ENCODE data around the gene AGAP5. TPM values are rescaled to one million over a fixed set of nuclear protein-coding genes. Genes with fewer than 3 reads are reported as not detected.

The AGAP5 gene
- total RNA-seq, 1 donor from 2014 or later, result 9.8 TPM

- H3K4me3 ChIP-seq, result no peak overlapping the region
- H3K27ac ChIP-seq, result no peak overlapping the region
- no peaks in the 10 kb centered on the region for H3K36me3 ChIP-seq
- no peaks in the 10 kb centered on the region for H3K27me3 ChIP-seq
- H3K9me3 ChIP-seq, result no peaks in the 10 kb centered on the region
- peaks cover 24% of the 10 kb centered on the region for H3K4me1 ChIP-seq
- intact Hi-C loops (cut with DNase I), result no loop called here
- ATAC-seq (no peak), DNase-seq (no peak)
- TF ChIP-seq, protein P1, sequence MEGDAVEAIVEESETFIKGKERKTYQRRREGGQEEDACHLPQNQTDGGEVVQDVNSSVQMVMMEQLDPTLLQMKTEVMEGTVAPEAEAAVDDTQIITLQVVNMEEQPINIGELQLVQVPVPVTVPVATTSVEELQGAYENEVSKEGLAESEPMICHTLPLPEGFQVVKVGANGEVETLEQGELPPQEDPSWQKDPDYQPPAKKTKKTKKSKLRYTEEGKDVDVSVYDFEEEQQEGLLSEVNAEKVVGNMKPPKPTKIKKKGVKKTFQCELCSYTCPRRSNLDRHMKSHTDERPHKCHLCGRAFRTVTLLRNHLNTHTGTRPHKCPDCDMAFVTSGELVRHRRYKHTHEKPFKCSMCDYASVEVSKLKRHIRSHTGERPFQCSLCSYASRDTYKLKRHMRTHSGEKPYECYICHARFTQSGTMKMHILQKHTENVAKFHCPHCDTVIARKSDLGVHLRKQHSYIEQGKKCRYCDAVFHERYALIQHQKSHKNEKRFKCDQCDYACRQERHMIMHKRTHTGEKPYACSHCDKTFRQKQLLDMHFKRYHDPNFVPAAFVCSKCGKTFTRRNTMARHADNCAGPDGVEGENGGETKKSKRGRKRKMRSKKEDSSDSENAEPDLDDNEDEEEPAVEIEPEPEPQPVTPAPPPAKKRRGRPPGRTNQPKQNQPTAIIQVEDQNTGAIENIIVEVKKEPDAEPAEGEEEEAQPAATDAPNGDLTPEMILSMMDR (IDR thresholded peaks at IDR 0.05), result no peak
Observed at GRCh38 chr10:73643362-73643761, 54.5 kb downstream of the AGAP5 start.

DNA sequence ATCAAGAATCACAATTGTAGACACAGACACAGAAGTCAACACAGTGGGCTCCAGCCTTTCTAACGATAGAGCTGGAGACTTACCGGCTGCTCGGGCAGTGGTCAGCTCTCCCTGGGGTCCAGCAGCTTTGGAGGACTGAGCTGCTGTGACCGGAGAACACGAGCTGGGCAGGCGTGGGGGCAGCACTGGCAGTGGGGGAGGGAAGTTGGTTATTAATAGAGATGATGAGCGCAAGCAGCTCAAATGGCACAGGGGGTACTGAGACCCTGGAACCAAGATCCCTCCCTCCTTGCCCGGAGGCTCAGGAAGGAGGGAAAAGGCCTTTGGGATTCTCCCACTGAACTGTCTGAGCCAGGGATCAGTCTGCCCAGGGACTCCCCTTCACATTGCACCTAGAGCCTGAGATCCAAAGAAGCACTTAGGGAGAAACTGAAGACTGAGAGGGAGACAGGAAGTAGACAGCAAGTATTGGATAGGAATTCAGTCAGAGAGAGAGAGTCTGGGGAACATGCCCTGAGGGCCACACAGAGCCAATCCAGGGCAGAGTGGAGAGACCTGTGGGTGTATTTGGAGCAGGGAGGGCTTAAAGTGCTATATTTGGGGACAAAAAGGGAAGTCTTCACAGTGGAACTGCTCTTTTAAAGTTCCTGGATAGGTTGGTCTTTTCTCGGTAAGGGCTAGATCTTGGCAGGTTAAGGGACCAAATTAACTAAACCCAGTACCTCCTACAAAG lies 56.4 kb downstream of the AGAP5 start, which contains the start of gene MYOZ1:
MYOZ1 (minus strand) TSS at position 147 of the 733 bp plus-strand sequence. CDS start 1,457 bp downstream, outside the sequence.
- Histone ChIP-seq H3K9me3 (no peaks in the 10 kb centered on the region), H3K4me3 (no peak within 1 kb of the TSS), H3K27me3 (no peaks in the 10 kb centered on the region), H3K4me1 (peaks cover 18% of the 10 kb centered on the region), H3K36me3 (no peaks in the 10 kb centered on the region), H3K27ac (peak within 1 kb of the TSS; percentile 9)
- intact Hi-C loops (cut with DNase I), result no loop called here
- DNase-seq, result no peak
- peak; percentile 85 for ATAC-seq
- TF ChIP-seq, protein P1 (IDR thresholded peaks at IDR 0.05), result no peak

DNA sequence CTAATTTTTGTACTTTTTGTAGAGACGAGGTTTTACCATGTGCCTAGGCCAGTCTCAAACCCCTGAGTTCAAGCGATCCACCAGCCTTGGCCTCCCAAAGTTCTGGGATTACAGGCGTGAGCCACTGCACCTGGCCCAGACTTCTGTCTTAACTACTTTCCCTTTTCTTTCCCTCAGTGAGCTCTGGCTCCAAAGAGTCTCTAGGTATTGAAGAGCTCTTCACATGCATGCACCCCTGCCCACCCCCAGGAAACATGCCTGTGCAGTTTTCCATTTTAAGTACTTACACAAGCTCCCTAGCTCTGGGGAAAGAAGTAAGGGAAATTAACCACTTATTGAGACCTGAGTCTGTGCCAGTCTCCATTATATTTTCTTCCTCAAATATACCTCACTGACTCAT lies 58.6 kb downstream of the AGAP5 start:
- peaks cover 18% of the 10 kb centered on the region for H3K4me1 ChIP-seq
- no peaks in the 10 kb centered on the region for H3K27me3 ChIP-seq
- TF ChIP-seq, protein P1 (IDR thresholded peaks at IDR 0.05), result no peak
- intact Hi-C loops (cut with DNase I), result no loop called here
- DNase-seq, result no peak
- no peak overlapping the region for H3K27ac ChIP-seq
- ATAC-seq, result peak; percentile 26
- no peak overlapping the region for H3K4me3 ChIP-seq
- H3K36me3 ChIP-seq, result no peaks in the 10 kb centered on the region
- H3K9me3 ChIP-seq, result no peaks in the 10 kb centered on the region

DNA sequence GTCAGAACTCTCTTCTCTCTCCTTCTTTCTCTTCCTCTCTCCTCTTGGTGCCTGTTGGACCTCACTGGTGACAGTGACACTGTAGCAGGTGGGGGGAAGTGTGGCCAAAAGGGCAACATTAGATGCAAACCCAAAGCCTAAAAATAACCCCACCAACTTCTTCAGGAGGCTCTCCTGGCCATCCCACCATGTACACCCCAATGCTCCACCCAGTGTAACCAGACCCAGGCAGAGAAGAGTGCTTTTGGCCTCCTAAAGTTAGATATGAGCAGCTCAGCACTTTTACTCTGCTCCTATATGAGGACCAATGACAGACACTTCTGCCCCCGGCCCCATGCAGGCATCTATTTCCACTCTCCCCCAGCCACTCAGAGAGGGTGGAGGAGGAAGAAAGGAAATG lies 62.1 kb downstream of the AGAP5 start:
- DNase-seq (no peak), ATAC-seq (no peak)
- intact Hi-C loops (cut with DNase I), result no loop called here
- H3K9me3 ChIP-seq, result no peaks in the 10 kb centered on the region
- H3K4me1 ChIP-seq, result no peaks in the 10 kb centered on the region
- no peak overlapping the region for H3K27ac ChIP-seq
- H3K36me3 ChIP-seq, result no peaks in the 10 kb centered on the region
- no peaks in the 10 kb centered on the region for H3K27me3 ChIP-seq
- no peak overlapping the region for H3K4me3 ChIP-seq
- TF ChIP-seq, protein P1 (IDR thresholded peaks at IDR 0.05), result no peak

GRCh38 chr10:73634421-73634820 lies 63.5 kb downstream of the AGAP5 start:
- H3K36me3 ChIP-seq, result no peaks in the 10 kb centered on the region
- DNase-seq, result no peak
- H3K27me3 ChIP-seq, result no peaks in the 10 kb centered on the region
- peak; percentile 21 for ATAC-seq
- TF ChIP-seq, protein P1 (IDR thresholded peaks at IDR 0.05), result no peak
- intact Hi-C loops (cut with DNase I), result no loop called here
- H3K27ac ChIP-seq, result no peak overlapping the region
- H3K9me3 ChIP-seq, result no peaks in the 10 kb centered on the region
- no peaks in the 10 kb centered on the region for H3K4me1 ChIP-seq
- no peak overlapping the region for H3K4me3 ChIP-seq
